ENCODE measurements around the gene PTPRF. TPM values are rescaled to one million over a fixed set of nuclear protein-coding genes. Genes with fewer than 3 reads are reported as not detected.

PTPRF gene
- total and polyA plus RNA-seq, 11 donors: 0.91 to 74.1 (median 5.8) TPM

DNA sequence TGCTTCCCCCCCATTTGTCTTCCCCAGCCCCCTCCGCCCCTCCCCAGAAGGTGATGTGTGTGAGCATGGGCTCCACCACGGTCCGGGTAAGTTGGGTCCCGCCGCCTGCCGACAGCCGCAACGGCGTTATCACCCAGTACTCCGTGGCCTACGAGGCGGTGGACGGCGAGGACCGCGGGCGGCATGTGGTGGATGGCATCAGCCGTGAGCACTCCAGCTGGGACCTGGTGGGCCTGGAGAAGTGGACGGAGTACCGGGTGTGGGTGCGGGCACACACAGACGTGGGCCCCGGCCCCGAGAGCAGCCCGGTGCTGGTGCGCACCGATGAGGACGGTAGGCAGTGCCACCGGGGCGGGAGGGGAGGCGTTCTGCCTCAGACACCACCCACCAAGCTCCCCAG lies 67.0 kb downstream of the PTPRF start:
- Histone ChIP-seq H3K27me3 (no peaks in the 10 kb centered on the region), H3K27ac (no peak overlapping the region), H3K4me3 (no peak overlapping the region), H3K4me1 (no peaks in the 10 kb centered on the region), H3K9me3 (no peaks in the 10 kb centered on the region), H3K36me3 (no peaks in the 10 kb centered on the region)
- no peak for ATAC-seq
- 95 to 98% (median 96%) methylated on average over 26 to 31 of the region's 31 CpGs for WGBS, 4 donors
- intact Hi-C loops (cut with DNase I): no loop called here
- no peak for DNase-seq
- TF ChIP-seq, protein P1, sequence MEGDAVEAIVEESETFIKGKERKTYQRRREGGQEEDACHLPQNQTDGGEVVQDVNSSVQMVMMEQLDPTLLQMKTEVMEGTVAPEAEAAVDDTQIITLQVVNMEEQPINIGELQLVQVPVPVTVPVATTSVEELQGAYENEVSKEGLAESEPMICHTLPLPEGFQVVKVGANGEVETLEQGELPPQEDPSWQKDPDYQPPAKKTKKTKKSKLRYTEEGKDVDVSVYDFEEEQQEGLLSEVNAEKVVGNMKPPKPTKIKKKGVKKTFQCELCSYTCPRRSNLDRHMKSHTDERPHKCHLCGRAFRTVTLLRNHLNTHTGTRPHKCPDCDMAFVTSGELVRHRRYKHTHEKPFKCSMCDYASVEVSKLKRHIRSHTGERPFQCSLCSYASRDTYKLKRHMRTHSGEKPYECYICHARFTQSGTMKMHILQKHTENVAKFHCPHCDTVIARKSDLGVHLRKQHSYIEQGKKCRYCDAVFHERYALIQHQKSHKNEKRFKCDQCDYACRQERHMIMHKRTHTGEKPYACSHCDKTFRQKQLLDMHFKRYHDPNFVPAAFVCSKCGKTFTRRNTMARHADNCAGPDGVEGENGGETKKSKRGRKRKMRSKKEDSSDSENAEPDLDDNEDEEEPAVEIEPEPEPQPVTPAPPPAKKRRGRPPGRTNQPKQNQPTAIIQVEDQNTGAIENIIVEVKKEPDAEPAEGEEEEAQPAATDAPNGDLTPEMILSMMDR (IDR thresholded peaks at IDR 0.05): no peak
- no peak for TF ChIP-seq POLR2A (IDR thresholded peaks at IDR 0.05)

DNA sequence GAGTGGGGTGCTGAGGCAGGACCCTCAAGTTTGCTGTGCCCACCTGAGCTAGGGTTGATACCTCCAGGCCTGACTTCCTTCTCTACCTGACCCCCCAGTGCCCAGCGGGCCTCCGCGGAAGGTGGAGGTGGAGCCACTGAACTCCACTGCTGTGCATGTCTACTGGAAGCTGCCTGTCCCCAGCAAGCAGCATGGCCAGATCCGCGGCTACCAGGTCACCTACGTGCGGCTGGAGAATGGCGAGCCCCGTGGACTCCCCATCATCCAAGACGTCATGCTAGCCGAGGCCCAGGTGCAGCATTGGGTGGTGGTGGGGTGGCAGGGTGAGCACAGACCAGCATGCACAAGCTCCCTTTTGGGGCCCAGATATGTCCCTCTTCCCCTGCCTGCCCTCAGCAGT lies 67.9 kb downstream of the PTPRF start:
- H3K4me3 ChIP-seq: no peak overlapping the region
- H3K4me1 ChIP-seq: no peaks in the 10 kb centered on the region
- intact Hi-C loops (cut with DNase I): no loop called here
- no peaks in the 10 kb centered on the region for H3K9me3 ChIP-seq
- TF ChIP-seq, protein P1 (IDR thresholded peaks at IDR 0.05): no peak
- TF ChIP-seq POLR2A (IDR thresholded peaks at IDR 0.05): no peak
- H3K27me3 ChIP-seq: no peaks in the 10 kb centered on the region
- ATAC-seq (no peak), DNase-seq (no peak)
- no peaks in the 10 kb centered on the region for H3K36me3 ChIP-seq
- WGBS, 4 donors: 94 to 100% (median 97%) methylated on average over 7 to 11 of the region's 11 CpGs
- H3K27ac ChIP-seq: no peak overlapping the region

DNA sequence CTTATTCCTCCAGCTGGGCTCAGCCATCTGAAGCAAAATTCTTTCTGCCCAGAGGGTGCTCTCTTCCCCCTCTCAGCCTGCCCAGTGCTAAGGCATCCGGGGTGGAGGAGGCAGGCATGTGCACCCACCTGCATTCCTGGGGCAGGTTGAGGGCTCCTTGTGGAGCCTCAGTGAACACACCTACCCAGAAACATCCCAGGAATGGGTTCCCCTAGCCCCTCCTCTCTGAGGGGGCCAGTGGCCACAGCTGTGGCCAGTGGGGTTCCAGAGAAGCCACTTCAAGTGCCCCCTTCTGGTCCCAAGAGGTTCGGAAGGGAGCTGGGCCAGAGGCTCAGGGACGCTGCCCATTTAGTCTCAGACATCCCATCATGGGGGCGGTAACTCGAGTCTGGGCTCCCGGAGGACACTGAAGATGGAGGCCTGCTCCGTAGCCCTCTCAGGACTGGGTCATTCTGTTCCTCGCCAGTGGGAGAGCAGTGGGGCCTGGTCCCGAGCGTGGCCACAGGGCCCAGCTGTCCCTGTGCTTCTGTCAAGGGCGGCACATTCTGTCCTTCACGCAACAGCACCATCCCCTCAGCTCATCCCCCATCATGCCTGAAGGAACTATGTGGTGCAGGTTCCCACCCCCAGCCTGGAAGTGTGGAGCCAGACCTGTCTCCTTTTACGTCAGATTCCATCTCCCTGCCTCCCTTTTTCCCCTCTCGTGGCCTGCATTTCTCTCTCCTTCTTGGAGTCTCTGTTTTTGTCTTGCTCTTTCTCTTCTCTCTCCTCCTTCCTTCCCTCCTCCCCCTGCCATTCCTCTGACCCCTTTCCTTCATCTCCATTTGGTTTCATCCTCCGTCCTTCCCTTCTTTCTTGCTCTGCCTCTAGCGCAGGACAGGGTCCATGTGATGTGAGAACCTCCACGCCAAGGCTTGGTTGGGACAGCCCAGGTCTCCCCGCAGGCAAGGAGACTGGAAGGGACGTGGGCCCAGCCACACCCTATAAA lies 69.6 kb downstream of the PTPRF start:
- DNase-seq (no peak), ATAC-seq (no peak)
- TF ChIP-seq, protein P1 (IDR thresholded peaks at IDR 0.05): no peak
- TF ChIP-seq POLR2A (IDR thresholded peaks at IDR 0.05): no peak
- intact Hi-C loops (cut with DNase I): no loop called here
- Histone ChIP-seq H3K27ac (no peak overlapping the region), H3K36me3 (no peaks in the 10 kb centered on the region), H3K4me1 (no peaks in the 10 kb centered on the region), H3K27me3 (no peaks in the 10 kb centered on the region), H3K9me3 (no peaks in the 10 kb centered on the region), H3K4me3 (no peak overlapping the region)
- 89 to 92% (median 89%) methylated on average over 12 to 19 of the region's 19 CpGs for WGBS, 4 donors

DNA sequence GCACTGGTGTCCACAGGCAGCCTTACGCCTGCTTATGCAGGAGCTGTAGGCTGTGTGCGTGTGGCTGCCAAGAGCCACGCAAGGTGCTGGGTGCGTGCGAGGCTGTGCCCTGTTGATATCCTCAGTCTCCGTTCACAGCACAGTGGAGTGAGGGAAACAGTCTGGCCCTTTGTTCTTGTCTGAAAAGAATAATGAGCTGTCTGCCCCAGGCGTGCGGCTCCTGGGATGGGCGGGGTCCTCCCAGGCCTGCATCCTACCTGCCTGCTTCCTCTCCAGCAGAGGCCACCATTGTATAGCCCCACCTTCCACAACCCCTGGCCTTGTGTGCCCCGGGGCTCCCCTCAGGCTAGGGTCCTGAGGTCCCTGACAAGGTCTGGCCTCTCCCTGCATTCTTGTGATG lies 72.3 kb downstream of the PTPRF start:
- Histone ChIP-seq H3K27ac (no peak overlapping the region), H3K4me1 (no peaks in the 10 kb centered on the region), H3K4me3 (no peak overlapping the region), H3K27me3 (no peaks in the 10 kb centered on the region), H3K36me3 (no peaks in the 10 kb centered on the region), H3K9me3 (no peaks in the 10 kb centered on the region)
- 75 to 85% (median 80%) methylated on average over 10 of the region's 10 CpGs for WGBS, 4 donors
- ATAC-seq (no peak), DNase-seq (no peak)
- TF ChIP-seq, protein P1 (IDR thresholded peaks at IDR 0.05): no peak
- TF ChIP-seq POLR2A (IDR thresholded peaks at IDR 0.05): no peak
- intact Hi-C loops (cut with DNase I): no loop called here
